HG03064 (cell line): Measurements from ENCODE around the gene NTM.

Experiments used
- ATAC-seq: cut with Tn5 transposase; IDR thresholded peaks from one replicate; pipeline ENCODE4 v1.9.1; 2021; ENCODE audit warnings: low read depth; ENCODE audit not compliant: unreplicated experiment

The NTM gene

DNA sequence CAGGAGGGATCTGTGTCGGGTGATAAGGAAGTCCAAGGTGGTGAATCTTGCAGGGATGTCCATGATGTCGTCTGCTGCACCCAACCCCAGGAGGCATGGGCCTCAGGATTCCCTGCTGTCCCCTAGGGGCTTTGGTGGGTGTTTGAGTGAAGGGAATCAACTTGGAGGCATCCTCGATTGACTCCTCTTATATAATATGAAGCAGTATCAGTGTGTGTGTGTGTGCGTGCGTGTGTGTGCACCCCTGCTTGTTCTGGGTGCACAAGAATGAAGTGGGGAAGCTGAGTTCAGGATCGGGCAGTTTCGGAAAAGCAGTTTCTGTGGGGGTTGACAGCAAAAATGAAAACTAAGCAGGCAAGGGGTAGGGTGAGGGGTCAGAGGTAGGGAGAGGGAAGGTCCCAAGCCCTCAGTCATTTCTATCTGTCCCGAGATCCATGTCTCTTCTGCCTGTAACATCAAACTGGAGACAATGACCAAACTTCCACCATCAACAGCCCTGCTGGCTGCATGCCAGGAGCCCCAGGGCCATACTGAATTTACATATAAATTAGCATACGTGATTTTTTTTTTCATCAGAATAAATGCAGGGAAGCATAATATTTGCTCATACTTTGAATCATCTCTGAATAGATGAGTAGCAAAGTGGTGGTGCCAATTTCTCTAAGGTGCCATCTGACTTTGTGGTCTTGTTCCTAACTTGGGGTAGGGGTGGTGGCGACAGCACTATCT is 2.0 kb downstream of the NTM start:
- ATAC-seq, result no peak

DNA sequence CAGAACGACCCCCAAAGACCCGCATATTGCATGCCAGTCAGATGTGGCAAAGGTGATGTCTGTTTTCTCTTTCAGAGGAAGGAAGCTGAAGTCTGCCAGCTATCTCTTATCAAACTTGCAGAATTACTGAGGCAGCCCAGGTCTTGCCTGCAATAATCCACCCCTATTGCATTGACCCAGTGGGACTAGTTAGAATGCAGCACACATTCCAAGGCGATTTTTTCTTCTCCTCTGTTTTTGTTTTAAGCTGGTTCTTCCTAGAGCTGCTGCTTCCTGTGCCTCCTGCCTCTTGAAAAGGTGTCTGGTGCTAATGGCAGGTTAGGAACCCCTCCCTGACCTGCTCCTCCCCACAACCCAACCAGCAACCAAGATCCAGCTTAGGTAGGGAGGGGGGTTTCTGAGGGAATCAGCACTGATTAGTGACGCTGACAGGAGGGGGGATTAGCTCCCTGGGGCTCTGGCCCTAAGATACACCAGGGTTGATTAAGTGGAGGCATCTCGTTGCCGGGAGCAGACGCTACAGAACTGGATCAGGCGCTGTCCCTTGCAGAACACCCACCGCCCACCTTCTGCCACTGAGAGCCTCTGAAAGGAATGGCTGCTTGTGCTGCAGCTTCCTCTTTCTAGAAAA is 2.8 kb downstream of the NTM start:
- ATAC-seq, result no peak

DNA sequence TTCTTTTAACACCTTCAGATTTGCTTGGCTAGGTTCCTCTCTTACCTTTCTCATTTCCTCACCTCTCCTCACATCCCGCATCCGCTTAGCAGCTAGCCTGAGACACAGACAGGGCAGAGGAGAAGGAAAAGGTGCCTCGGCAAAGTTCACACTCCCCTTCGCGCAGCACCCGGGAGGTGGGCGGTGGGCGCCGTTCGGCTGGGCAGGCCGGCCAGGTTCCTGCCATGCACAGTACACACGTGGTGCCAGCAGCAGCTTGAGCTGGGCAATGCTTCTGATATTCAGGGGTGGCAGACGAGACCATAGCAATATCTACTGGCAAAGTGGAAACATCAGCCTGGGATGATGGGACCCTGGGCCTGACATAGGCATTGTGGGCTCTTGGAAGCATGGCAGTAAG is 3.3 kb downstream of the NTM start:
- no peak for ATAC-seq

DNA sequence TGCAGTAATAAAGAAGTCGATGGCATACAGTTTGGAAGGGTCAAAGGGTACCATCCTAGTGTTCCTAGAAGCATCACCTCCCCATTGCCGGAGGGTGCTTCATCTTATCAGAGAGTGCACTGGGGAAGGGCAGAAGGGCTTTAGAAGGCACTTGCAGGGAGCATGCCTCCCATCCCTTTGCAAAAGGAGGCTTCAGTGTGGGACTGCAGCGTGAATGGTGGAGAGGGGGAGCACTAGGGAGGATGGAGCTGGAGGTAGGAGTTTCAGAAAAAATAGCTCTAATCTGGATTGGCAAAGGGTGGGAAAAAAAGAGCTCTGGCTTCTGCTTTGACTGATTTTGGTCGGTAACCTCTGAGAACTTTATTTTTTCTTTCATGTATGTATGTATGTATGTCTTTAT is 5.0 kb downstream of the NTM start:
- no peak for ATAC-seq

DNA sequence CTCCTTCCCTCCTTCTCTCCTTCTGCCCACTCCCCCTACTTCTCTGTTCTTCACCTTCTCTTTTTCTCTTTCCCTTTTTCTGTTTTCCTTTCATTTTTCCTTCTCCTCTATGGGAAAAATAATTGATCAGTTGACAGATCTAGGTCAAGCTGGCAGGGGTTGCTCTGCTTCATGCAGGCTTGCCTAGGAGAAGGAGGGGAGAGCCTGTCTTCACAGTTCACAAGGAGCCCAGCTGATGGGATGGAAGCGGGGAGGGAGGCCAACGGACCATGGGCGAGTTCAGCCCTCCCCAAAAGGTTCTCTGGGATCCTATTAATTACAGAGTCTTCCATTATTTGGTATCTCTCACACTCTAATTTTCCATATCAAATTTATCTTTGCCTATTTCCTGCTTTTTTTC is 5.5 kb downstream of the NTM start:
- no peak for ATAC-seq

DNA sequence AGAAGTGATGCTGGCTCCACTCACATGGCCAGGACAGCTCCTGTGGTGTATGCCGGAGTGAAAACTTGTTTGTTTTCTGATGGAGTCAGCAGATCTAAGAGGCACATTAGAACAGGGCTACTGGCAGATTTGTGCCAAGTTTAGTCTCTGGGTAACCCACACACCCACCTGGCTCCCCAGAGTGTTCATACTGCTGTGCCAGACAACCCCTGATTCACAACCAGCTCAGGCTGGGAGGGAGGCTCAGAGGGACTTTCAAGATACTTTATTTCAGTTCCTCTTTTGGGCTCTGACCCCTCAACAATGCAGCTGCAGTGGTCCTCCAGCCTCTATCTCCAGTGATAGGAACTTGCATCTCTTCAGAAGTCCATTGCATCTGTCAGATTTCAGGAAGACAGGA is 8.5 kb downstream of the NTM start:
- ATAC-seq, result no peak

DNA sequence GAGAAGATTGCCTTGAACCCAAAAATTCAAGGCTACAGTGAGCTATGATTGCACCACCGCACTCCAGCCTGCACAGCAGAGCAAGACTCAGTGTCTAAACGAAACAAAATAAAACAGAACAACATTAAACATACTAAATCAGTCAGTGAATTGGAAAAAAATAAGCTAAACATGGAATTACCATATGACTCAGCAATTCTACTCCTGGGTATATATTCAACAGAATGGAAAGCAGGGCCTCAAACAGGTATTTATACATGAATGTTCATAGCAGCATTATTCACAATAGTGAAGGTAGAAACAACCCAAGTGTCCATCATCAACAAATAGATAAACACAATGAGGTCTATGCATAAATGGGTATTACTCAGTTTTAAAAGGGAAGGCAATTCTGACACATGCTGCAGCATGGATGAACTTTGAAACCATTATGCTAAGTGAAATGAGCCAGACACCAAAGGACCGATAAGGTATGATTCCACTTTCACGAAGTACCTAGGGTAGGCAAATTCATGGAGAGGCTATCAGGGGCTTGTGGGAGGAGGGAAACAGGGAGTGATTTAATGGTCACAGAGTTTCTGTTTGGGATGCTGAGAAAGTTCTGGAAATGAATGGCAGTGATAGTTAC is 15.5 kb downstream of the NTM start:
- ATAC-seq, result no peak

DNA sequence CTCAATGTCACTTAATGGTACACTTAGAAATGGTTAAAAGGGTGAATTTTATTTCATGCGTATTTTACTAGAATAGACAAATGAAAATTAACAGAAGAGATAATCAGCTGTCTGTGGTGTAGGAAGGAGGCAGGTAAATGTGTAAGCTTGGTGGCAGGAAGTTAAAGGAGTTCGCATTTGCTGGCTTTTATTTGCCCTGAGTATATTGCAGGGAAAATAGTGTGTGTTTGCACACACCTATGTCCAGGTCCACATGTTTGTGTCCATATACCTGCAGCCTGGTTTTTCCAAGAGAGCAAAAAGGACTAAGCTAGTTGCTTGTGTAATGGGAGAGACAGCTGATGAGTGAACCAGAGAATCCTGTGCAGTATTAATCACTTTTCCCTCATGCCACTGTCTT is 16.0 kb downstream of the NTM start:
- no peak for ATAC-seq

DNA sequence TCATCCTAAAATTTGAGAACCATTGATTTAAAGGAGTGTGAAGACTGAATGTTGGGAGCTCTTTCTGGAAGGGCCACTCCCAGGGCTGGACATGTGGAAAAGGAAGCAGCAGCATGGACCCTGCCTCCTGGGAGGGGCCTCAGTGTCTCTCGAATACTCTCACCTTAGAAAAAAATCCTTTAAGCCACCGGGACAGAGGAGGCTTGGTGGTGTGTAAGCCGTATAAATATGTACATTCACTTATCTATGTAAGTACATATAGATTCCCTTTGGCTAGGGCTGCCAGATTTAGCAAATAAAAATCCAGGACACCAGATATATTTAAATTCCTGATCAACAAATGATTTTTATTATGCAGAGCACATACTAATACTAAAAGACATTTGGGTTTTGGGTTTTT is 17.6 kb downstream of the NTM start:
- ATAC-seq, result no peak

DNA sequence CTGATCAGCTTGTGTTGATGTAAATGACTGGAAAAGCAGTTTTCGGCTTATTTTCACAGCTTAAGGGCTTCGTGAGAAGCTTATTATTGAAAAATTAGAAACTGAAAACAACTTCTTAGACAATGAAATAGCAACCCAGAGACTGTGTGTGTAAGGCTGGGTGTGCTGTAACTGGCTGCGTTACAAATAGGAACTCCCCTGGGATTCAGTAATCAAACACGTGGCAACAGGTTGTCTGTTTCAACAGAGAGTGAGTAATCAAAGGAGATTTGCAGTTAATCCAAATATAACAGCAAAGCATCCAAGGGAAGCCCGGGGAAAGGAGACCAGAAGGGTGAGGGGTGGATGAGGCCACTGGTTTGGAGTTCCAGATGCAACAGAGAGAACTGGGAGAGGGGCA is 19.2 kb downstream of the NTM start:
- ATAC-seq, result no peak

DNA sequence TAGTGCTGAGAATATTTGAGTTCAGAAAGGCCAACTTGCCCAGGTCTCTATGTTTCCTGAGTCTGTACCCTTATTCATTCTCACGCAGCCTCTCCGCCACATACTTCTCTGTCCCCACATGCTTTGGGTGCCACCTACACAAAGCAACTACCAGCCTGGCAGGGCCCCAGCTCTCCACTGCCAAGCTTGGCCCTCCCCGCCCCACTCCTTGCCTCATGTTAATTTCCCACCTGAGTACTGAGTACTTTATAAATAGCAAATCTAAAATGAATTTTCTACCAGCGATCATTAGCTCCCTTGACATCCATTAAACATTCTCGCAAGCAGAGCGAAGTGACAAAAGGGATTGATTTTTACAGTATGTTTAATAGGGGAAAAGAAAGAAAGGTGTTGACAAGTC is 20.8 kb downstream of the NTM start:
- no peak for ATAC-seq

DNA sequence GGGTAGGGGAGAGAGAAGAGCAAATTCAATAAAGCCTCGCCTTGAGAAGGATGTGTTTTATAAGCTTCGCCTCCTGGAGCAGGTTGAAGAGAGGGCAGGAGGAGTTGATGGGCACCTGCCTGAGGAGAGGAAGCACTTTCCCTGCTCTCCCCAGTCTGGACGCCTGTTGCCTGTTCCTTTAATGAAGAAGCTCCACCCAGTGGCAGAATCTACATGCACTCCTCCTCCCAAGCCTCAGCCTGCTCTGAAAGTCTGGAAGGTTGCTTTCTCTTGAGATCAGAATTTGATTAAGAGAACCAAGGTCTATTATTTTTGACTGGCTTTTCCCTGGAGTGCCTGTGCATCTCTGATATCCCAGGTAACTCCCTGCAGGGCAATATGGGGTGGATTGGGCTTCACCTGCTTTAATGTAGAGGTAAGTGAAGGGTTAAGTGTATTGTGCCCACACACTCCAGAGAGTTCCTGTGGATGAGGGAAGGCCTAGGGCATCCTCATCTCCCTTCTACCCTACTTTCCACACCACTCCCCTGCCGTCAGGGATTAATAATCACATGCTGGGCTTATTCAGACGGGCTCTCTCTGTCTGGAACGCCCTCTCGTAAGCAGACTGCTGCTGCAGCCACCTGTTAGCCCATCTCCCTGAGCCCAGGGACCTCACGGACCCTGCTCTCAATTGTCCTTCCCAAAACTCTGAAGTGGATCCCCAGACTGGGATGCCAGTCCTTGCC is 22.3 kb downstream of the NTM start:
- no peak for ATAC-seq

DNA sequence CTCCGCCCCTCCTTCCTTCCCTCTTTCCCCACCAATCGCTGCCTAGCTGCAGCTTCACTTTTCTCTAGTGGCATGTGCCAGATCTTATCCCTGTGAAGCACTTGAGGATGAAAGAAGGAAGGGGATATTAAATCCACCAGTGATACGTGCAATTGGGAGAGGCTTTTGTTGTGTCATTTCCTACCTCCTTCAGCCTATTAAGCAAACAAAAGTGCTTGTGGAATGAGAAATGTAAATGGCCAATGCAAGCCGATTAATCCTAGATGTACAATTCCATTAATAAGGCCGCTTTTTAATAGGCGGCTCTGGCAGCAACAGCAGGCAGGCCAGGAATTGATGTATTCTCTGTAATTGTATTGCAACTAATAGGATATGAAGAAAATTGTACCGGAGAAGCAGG is 23.3 kb downstream of the NTM start:
- ATAC-seq, result no peak

DNA sequence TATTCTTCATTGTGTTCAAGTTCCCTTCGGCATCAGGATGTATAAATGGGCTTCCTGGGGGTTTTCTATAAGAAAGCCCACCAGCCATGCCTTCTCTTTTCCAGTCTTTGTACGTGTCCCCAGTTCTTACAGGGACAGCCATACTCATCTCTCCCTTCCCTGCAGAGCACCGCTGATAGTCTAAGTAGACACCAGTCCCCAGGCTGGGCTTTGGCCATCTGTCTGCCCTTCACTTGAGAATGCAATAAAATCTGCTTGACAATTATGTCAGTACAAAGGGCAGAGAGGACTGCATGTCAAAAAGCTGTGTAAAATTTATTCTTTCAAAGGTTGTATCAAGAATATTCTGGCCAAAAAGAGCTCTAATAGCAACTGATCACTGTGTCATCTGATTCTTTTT is 27.3 kb downstream of the NTM start:
- no peak for ATAC-seq

DNA sequence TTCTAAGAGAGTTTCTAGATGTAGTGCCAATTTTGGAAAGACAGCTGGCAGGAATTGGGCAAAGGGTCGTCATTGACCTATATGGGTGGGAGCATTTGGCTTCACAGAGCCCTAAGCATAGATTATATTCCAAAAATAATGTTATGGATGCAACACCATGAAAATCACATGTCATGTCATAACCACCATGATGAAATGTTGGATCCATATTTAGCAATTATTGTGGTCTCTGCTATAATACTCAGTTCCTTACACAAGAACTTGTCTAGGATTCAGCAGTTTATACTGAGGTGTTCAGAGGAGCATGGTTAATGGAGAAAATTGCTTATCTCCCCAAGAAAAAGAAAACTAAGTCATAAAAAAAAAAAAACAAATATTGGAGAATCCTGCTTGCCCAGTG is 31.6 kb downstream of the NTM start:
- no peak for ATAC-seq

DNA sequence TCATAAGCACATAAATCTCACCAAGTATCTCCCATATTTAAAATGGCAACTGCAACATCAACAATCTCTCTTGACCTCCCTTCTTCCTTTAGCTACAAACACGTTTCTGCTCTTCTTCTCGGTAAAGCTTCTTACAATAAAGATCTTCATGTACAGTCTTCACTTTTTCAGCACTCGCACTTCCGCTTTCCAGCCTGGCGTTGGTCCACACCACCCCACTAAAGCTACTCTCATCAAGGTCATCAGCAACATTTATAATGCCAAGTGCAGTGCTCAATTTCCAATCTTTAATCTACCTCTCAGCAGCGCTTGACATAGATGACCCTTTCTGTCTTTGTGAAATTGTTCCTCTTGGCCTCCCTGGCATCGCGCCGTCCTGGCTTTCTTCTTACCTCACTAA is 33.6 kb downstream of the NTM start:
- no peak for ATAC-seq

DNA sequence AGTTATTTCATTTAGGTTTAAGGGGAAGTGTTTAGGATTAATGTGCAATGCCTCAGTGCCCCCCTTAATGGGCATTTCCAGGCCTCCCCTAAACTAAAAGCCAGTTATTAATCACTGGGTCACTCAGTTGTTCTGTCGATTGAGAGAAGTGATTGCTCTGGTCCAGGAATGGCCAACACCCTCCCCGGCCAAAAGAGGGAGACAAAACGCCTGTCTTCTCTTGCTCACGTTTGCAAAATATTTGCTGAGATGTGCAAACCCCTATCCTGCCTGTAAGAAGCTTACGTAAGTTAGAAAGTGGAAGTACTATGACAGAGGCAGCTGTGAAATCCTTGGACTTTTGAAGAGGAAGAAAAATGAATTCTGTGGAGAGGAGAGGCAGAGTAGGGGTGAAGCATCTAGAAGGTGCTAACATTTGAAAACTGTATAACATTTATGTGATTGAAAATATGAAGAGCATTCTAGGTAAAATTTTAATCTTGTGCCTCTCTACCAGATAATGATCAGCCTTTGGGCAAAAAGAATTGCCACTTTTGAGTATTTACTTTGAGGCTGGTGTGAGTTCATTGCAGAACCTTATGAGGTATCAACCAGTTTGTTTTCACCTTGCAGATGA is 37.7 kb downstream of the NTM start:
- no peak for ATAC-seq

DNA sequence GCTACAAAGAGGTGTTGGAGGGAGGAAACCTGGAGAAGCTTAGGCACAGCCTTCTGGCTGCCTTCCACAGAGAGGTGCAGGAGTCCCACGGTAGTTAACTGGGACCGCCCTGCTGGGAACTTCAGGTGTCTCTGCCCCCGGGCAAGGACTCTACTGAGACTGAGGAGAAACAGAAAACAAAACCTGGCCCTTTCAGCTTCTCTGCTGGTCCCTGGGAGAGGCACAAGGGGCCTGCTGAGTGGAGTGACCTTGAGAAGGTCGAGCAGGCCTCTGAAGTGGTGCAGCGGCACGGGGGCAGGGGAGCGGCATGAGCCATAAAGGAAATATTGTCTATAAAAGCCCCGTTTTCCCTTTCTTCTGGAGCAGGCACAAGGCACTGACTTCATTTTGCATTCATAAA is 38.9 kb downstream of the NTM start:
- no peak for ATAC-seq

DNA sequence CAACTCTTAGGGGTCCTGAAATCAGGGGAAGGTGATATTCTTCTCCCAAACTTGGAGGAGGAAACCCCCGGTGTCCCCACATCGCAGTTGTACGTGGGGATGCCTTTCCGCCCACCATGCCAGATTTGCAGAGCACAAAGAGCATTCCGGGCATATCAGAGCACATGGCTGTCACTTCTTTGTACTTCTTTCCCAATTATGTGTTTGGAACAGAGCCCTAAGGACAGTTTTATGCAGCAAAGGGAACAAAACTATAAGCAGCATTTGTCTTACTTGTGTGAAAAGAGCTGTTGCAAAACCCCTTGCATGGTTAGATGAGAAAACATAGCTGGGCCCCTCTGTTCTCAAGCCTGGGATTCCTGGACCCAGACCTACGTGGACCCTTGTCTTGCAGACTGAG is 41.2 kb downstream of the NTM start:
- no peak for ATAC-seq

DNA sequence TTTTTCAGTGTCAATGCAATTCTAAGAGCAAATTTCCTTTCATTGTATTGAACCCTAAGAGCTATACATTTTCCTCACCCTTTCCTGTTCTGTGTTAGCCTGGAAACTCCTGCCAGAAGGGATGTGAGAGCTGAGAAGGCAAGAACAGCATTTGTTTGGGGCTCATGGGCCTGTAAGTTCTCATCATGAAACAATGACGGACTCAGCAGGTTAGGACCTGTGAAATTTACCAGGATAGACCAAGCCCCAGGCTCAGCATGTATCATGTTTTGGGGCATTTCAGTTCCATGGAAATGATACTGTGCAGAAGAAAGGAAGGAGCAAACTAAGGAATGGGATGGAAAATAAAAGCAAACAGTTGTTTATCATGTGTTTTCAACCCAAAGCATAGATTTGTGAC is 41.6 kb downstream of the NTM start:
- ATAC-seq, result no peak

DNA sequence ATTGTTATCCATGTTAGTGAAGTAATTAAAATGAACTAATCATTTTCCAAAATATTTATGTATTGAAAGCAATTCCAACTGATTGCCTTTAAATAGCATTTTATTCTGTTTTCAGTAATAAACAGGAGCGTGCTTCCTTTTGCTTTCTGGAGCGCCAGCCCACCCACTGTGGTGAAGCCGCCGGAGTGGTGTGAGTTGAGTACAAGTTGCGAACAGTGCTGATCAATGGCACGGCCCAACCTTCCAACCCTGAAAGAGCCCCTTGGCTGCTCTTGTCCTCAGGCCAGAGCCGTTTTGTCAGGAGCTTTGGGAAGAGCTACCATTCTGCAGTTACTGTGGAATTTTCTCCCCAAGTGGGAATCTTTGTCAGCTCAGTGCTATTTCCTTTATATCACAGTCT is 42.8 kb downstream of the NTM start:
- no peak for ATAC-seq
